Stimulated activated CD4-positive, alpha-beta T cell treated with anti-CD3 and anti-CD28 coated beads, Interleukin-2, amount 100 ng/mL, for 24 hours (primary cell): ENCODE measurements around the gene USP11.
A peak's percentile ranks its signal among the peaks of the same experiment; 100 is the strongest.
"Not testable (repeated sequence)": the region's sequence is repeated elsewhere in the genome, so short reads cannot be mapped to it uniquely, and the experiment has no call there.

Experiments
- DNase-seq, 2 donors: peaks; one replicate each; pipeline ENCODE4 v3.0.0-alpha.2; 2020

Gene USP11

GRCh38 chrX:47248576-47248975, 15.8 kb downstream of the USP11 start:
- no peak for DNase-seq

- DNase-seq: no peak
These were observed 17.2 kb downstream of the USP11 start for GRCh38 chrX:47250017-47250347.

- not testable (repeated sequence) for DNase-seq
These were observed 24.8 kb downstream of the USP11 start for GRCh38 chrX:47257620-47258019.

GRCh38 chrX:47264483-47265173, 31.8 kb downstream of the USP11 start:
- DNase-seq: peak in 1 of 2 donors; percentile 3

GRCh38 chrX:47266643-47267042, 33.8 kb downstream of the USP11 start:
- no peak for DNase-seq

- no peak for DNase-seq
These were observed 39.2 kb downstream of the USP11 start for GRCh38 chrX:47272013-47272408.

- no peak for DNase-seq
These were observed 40.4 kb downstream of the USP11 start for GRCh38 chrX:47273011-47273730.

GRCh38 chrX:47278691-47279090, 45.9 kb downstream of the USP11 start:
- DNase-seq: no peak

- DNase-seq: no peak
These were observed 50.4 kb downstream of the USP11 start for GRCh38 chrX:47283015-47283771.

- DNase-seq: not testable (repeated sequence)
These were observed 51.8 kb downstream of the USP11 start for GRCh38 chrX:47284616-47285015.

GRCh38 chrX:47285836-47286320, 53.1 kb downstream of the USP11 start:
- no peak for DNase-seq

GRCh38 chrX:47293106-47293505, 60.3 kb downstream of the USP11 start:
- no peak for DNase-seq

- no peak for DNase-seq
These were observed 64.1 kb downstream of the USP11 start for GRCh38 chrX:47296766-47297365.

- no peak for DNase-seq
These were observed 65.1 kb downstream of the USP11 start for GRCh38 chrX:47297874-47298273.
